Natural killer cell (primary cell): ENCODE data around the gene GPX8. TPM values are rescaled to one million over a fixed set of nuclear protein-coding genes. Genes with fewer than 3 reads are reported as not detected.

Experiments used
- ATAC-seq, 3 donors: fragments of 150-1000 bp in 2 of 3; fragments of 200-7000 bp in 1 of 3; cut with Tn5 transposase; 1 replicate in 1 of 3; 2 replicates in 2 of 3; pipeline ENCODE4 v1.10.0; 2021; ENCODE audit warnings: mild to moderate bottlenecking in 2 of 3, moderate library complexity in 2 of 3
- DNase-seq, 2 donors: peaks; one replicate each; pipeline versions ENCODE4 v3.0.0 to v3.0.0-alpha.2; 2013 to 2021; ENCODE audit warnings: mixed read lengths in 1 of 2
- H3K27ac ChIP-seq: one replicate; pipeline ENCODE4 v1.5.1; 2013; ENCODE audit warnings: mild to moderate bottlenecking, low read length
- H3K27me3 ChIP-seq: one replicate; pipeline ENCODE4 v1.6.1; 2013; ENCODE audit warnings: low read length; ENCODE audit not compliant: control insufficient read depth, insufficient read depth
- H3K36me3 ChIP-seq: one replicate; pipeline ENCODE4 v1.6.1; 2013; ENCODE audit warnings: low read length; ENCODE audit not compliant: control insufficient read depth, insufficient read depth
- H3K4me1 ChIP-seq: one replicate; pipeline ENCODE4 v1.6.1; 2013; ENCODE audit warnings: low read length; ENCODE audit not compliant: control insufficient read depth, insufficient read depth
- H3K4me3 ChIP-seq: one replicate; pipeline ENCODE4 v1.5.1; 2013; ENCODE audit warnings: low read length
- H3K9me3 ChIP-seq: one replicate; pipeline ENCODE4 v1.6.1; 2013; ENCODE audit warnings: low read length; ENCODE audit not compliant: control insufficient read depth, insufficient read depth
- H3K27ac Mint-ChIP-seq, 2 donors: one replicate each; pipeline ENCODE4 v1.8.0; 2022; ENCODE audit warnings: mild to moderate bottlenecking in 2 of 2, mixed read lengths in 2 of 2, moderate library complexity in 1 of 2
- H3K27me3 Mint-ChIP-seq, 2 donors: one replicate each; pipeline ENCODE4 v1.8.0; 2022; ENCODE audit warnings: low read depth in 2 of 2, mixed read lengths in 2 of 2
- H3K36me3 Mint-ChIP-seq: one replicate; pipeline ENCODE4 v1.8.0; 2022; ENCODE audit warnings: mixed read lengths
- H3K4me1 Mint-ChIP-seq, 2 donors: one replicate each; pipeline ENCODE4 v1.8.0; 2022; ENCODE audit warnings: mixed read lengths in 2 of 2
- H3K4me3 Mint-ChIP-seq: one replicate; pipeline ENCODE4 v1.8.0; 2022; ENCODE audit warnings: mild to moderate bottlenecking, moderate library complexity, mixed read lengths
- H3K9me3 Mint-ChIP-seq, 2 donors: one replicate each; pipeline ENCODE4 v1.8.0; 2022; ENCODE audit warnings: mixed read lengths in 2 of 2
- WGBS: methylation state at CpG from one replicate; pipeline ENCODE4 v1.1.7; 2013; ENCODE audit warnings: missing lambda C conversion rate; ENCODE audit not compliant: insufficient coverage; 5-methylcytosine and 5-hydroxymethylcytosine counted together
- intact Hi-C: fragments of 100-400 bp; cut with micrococcal nuclease; formaldehyde crosslinking; loops from one replicate; pipeline ENCODE4 v1.14.2; 2022
- total RNA-seq, 4 donors: library from RNA; stranded (reverse); fragments of 120-200 nt in 1 of 4; gene quantifications; one replicate each; pipeline versions ENCODE4 v1.2.3 to v1.2.4, GENCODE V29; 2013 to 2022
- TF ChIP-seq, protein P1 (sequence below): fragments of 200-600 bp; IDR thresholded peaks from one replicate; pipeline ENCODE4 v1.8.0; 2022; ENCODE audit warnings: antibody characterized with exemption

Gene GPX8
- total RNA-seq, 3 donors from 2014 or later (not counting 1 experiment from before 2014, with no cell fraction given): not detected

- H3K4me3 Mint-ChIP-seq: no peak overlapping the region
- Histone ChIP-seq H3K9me3 (no peaks in the 10 kb centered on the region), H3K4me3 (no peak overlapping the region), H3K27me3 (peaks cover 2% of the 10 kb centered on the region), H3K27ac (no peak overlapping the region), H3K4me1 (no peaks in the 10 kb centered on the region), H3K36me3 (no peaks in the 10 kb centered on the region)
- no peak for DNase-seq
- no peaks in the 10 kb centered on the region for H3K36me3 Mint-ChIP-seq
- intact Hi-C loops: no loop called here
- ATAC-seq: no peak
- WGBS: 100% methylated on average over 1 of the region's 2 CpGs
- peaks cover 19 to 30% of the 10 kb centered on the region in 2 donors for H3K27me3 Mint-ChIP-seq
- no peaks in the 10 kb centered on the region for H3K9me3 Mint-ChIP-seq
- no peaks in the 10 kb centered on the region for H3K4me1 Mint-ChIP-seq
- no peak overlapping the region for H3K27ac Mint-ChIP-seq
- TF ChIP-seq, protein P1, sequence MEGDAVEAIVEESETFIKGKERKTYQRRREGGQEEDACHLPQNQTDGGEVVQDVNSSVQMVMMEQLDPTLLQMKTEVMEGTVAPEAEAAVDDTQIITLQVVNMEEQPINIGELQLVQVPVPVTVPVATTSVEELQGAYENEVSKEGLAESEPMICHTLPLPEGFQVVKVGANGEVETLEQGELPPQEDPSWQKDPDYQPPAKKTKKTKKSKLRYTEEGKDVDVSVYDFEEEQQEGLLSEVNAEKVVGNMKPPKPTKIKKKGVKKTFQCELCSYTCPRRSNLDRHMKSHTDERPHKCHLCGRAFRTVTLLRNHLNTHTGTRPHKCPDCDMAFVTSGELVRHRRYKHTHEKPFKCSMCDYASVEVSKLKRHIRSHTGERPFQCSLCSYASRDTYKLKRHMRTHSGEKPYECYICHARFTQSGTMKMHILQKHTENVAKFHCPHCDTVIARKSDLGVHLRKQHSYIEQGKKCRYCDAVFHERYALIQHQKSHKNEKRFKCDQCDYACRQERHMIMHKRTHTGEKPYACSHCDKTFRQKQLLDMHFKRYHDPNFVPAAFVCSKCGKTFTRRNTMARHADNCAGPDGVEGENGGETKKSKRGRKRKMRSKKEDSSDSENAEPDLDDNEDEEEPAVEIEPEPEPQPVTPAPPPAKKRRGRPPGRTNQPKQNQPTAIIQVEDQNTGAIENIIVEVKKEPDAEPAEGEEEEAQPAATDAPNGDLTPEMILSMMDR: no peak
These were observed 51.4 kb downstream of the GPX8 start for GRCh38 chr5:55211184-55211874.

Other genes starting within 250 kb of the GPX8 start
- gene ESM1, start 174.6 kb upstream of the GPX8 start, total RNA-seq: 1 to 10 TPM in 1 of 3 donors, under 1 TPM in 2; 0.87 to 1.2 (median 0.95) TPM
- 10 to 100 TPM; 24.5 to 40.9 (median 30.3) TPM for gene GZMK, start 135.9 kb upstream of the GPX8 start, total RNA-seq
- 100 to 1,000 TPM; 530 to 621 (median 590) TPM for gene GZMA, start 57.5 kb upstream of the GPX8 start, total RNA-seq
- not detected for gene CDC20B, start 13.0 kb downstream of the GPX8 start, total RNA-seq
- gene MCIDAS, start 67.1 kb downstream of the GPX8 start, total RNA-seq: not detected
- not detected for gene CCNO, start 73.4 kb downstream of the GPX8 start, total RNA-seq
- gene DHX29, start 147.5 kb downstream of the GPX8 start, total RNA-seq: 10 to 100 TPM; 16.7 to 22.0 (median 19.3) TPM
- gene MTREX, start 147.8 kb downstream of the GPX8 start, total RNA-seq: 10 to 100 TPM; 64.5 to 82.2 (median 77.6) TPM